ENCODE measurements around the gene IFT43.

DNA sequence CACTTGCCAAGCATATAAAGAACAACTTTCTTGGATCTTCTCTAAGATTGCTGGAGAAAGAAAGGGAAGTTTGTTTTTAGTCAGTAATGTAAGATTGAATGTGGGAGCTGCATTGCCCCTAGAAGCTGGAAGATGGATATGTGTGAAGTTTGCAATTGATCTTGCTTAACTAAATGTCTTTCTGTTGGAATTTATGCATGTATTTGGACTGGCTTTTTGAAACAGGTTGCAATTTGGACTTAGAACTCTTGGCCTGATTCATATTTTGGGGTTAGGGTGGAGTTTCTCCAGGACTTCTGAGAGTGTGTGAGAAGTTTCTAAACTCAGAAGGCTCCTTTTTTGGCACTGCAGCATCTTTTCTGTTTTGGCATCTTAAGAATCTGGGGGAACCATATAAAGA is 26.4 kb downstream of the IFT43 start:
- TF ChIP-seq, protein P1, sequence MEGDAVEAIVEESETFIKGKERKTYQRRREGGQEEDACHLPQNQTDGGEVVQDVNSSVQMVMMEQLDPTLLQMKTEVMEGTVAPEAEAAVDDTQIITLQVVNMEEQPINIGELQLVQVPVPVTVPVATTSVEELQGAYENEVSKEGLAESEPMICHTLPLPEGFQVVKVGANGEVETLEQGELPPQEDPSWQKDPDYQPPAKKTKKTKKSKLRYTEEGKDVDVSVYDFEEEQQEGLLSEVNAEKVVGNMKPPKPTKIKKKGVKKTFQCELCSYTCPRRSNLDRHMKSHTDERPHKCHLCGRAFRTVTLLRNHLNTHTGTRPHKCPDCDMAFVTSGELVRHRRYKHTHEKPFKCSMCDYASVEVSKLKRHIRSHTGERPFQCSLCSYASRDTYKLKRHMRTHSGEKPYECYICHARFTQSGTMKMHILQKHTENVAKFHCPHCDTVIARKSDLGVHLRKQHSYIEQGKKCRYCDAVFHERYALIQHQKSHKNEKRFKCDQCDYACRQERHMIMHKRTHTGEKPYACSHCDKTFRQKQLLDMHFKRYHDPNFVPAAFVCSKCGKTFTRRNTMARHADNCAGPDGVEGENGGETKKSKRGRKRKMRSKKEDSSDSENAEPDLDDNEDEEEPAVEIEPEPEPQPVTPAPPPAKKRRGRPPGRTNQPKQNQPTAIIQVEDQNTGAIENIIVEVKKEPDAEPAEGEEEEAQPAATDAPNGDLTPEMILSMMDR (IDR thresholded peaks at IDR 0.05; ENCODE audit: low read depth, low read length): no peak
- TF ChIP-seq POLR2A (IDR thresholded peaks at IDR 0.05; ENCODE audit: extremely low read depth, insufficient read length): no peak
- TF ChIP-seq, protein P2, sequence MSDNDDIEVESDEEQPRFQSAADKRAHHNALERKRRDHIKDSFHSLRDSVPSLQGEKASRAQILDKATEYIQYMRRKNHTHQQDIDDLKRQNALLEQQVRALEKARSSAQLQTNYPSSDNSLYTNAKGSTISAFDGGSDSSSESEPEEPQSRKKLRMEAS (IDR thresholded peaks at IDR 0.05; ENCODE audit: low read depth, low read length): no peak

All from NB4 (cell line).